GM18507 (cell line): ENCODE data around the gene IQCN.

Source experiments
- DNase-seq: peaks from one replicate; pipeline ENCODE4 v3.0.0; 2011; ENCODE audit warnings: low read depth; ENCODE audit not compliant: insufficient read length; ENCODE audit errors: extremely low spot score
- FAIRE-seq: peaks from 2 replicates; lab custom pipeline; 2011; peaks lifted over from hg19 to GRCh38; lab: Jason Lieb, UNC

Gene IQCN

GRCh38 chr19:18274219-18274780, at the start of gene IQCN:
Gene IQCN (minus strand): TSS chr19:18274452. CDS start chr19:18269478, 4,974 bp downstream.
- no peak for DNase-seq
- no peak for FAIRE-seq

- peak; percentile 98 for FAIRE-seq
- DNase-seq = peak; percentile 94
These were observed 48.7 kb upstream of the IQCN start, which contains the start of gene LSM4 for GRCh38 chr19:18322759-18323460. Gene LSM4 (minus strand): TSS chr19:18323076. CDS start chr19:18323020, 56 bp downstream.

- peak; percentile 87 for FAIRE-seq
- no peak for DNase-seq
These were observed 48.1 kb upstream of the IQCN start for GRCh38 chr19:18322318-18322758.

GRCh38 chr19:18321734-18322102, 47.5 kb upstream of the IQCN start:
- FAIRE-seq (no peak), DNase-seq (no peak)

GRCh38 chr19:18320865-18321733, 46.8 kb upstream of the IQCN start:
- no peak for FAIRE-seq
- no peak for DNase-seq

GRCh38 chr19:18319591-18320135, 45.4 kb upstream of the IQCN start:
- FAIRE-seq (no peak), DNase-seq (no peak)

GRCh38 chr19:18317961-18318800, 43.9 kb upstream of the IQCN start:
- no peak for DNase-seq
- FAIRE-seq = no peak

- FAIRE-seq = no peak
These were observed 39.1 kb upstream of the IQCN start for GRCh38 chr19:18313398-18313797.

GRCh38 chr19:18312092-18312534, 37.9 kb upstream of the IQCN start:
- DNase-seq = no peak
- FAIRE-seq = no peak

More at GRCh38 chr19:18313398-18313797, 39.1 kb upstream of the IQCN start:
- no peak for DNase-seq

- FAIRE-seq (no peak), DNase-seq (no peak)
These were observed 37.3 kb upstream of the IQCN start for GRCh38 chr19:18311502-18312091.

GRCh38 chr19:18310966-18311365, 36.7 kb upstream of the IQCN start:
- DNase-seq (no peak), FAIRE-seq (no peak)

GRCh38 chr19:18310118-18310909, 36.1 kb upstream of the IQCN start:
- no peak for FAIRE-seq
- DNase-seq = no peak

- FAIRE-seq (no peak), DNase-seq (no peak)
These were observed 35.3 kb upstream of the IQCN start for GRCh38 chr19:18309525-18310064.

- no peak for FAIRE-seq
- DNase-seq = no peak
These were observed 34.7 kb upstream of the IQCN start for GRCh38 chr19:18308948-18309325.

- FAIRE-seq = no peak
- no peak for DNase-seq
These were observed 34.0 kb upstream of the IQCN start for GRCh38 chr19:18308051-18308947.

GRCh38 chr19:18307271-18307681, 33.0 kb upstream of the IQCN start:
- no peak for FAIRE-seq
- no peak for DNase-seq

- peak; percentile 33 for FAIRE-seq
- no peak for DNase-seq
These were observed 32.6 kb upstream of the IQCN start for GRCh38 chr19:18306888-18307260.
